Measurements from ENCODE around the gene TCF7L2.

Gene TCF7L2

GRCh38 chr10:112927980-112928379 lies 22.1 kb upstream of the TCF7L2 start:
- Histone ChIP-seq H3K9me2 (replicated peaks; ENCODE audit: insufficient read depth, low read length) (no peaks in the 10 kb centered on the region), H3K9me3 (ENCODE audit: insufficient read depth, low read length) (no peaks in the 10 kb centered on the region), H3K79me2 (ENCODE audit: insufficient read depth, low read length) (no peaks in the 10 kb centered on the region), H3K27ac (ENCODE audit: low read depth, low read length) (no peak overlapping the region), H2AFZ (ENCODE audit: low read depth, low read length, severe bottlenecking) (no peak overlapping the region), H3F3A (ENCODE audit: insufficient read depth) (no peaks in the 10 kb centered on the region), H3K9ac (ENCODE audit: low read length) (no peak overlapping the region), H4K20me1 (ENCODE audit: low read depth, low read length) (no peaks in the 10 kb centered on the region), H3K4me2 (ENCODE audit: low read depth, low read length, poor library complexity, severe bottlenecking) (no peak overlapping the region), H3K36me3 (ENCODE audit: low read length) (no peaks in the 10 kb centered on the region), H3K27me3 (ENCODE audit: low read length) (no peaks in the 10 kb centered on the region), H3K4me3 (ENCODE audit: insufficient read depth, low read length, poor library complexity, severe bottlenecking) (no peak overlapping the region)
- no peak for TF ChIP-seq CTCF (IDR thresholded peaks at IDR 0.05; ENCODE audit: insufficient read depth, low read length, poor library complexity, severe bottlenecking)
- no peak for TF ChIP-seq EZH2phosphoT487 (conservative IDR thresholded peaks at IDR 0.05; ENCODE audit: low read length)

- Histone ChIP-seq H2AFZ (ENCODE audit: low read depth, low read length, severe bottlenecking) (no peak overlapping the region), H3K36me3 (ENCODE audit: low read length) (no peaks in the 10 kb centered on the region), H3K4me2 (ENCODE audit: low read depth, low read length, poor library complexity, severe bottlenecking) (no peak overlapping the region), H3K79me2 (ENCODE audit: insufficient read depth, low read length) (no peaks in the 10 kb centered on the region), H3F3A (ENCODE audit: insufficient read depth) (no peaks in the 10 kb centered on the region), H3K9me2 (replicated peaks; ENCODE audit: insufficient read depth, low read length) (no peaks in the 10 kb centered on the region), H3K27ac (ENCODE audit: low read depth, low read length) (no peak overlapping the region), H3K27me3 (ENCODE audit: low read length) (no peaks in the 10 kb centered on the region), H3K9me3 (ENCODE audit: insufficient read depth, low read length) (no peaks in the 10 kb centered on the region), H3K4me3 (ENCODE audit: insufficient read depth, low read length, poor library complexity, severe bottlenecking) (no peak overlapping the region), H3K9ac (ENCODE audit: low read length) (no peak overlapping the region), H4K20me1 (ENCODE audit: low read depth, low read length) (no peaks in the 10 kb centered on the region)
- TF ChIP-seq CTCF (IDR thresholded peaks at IDR 0.05; ENCODE audit: insufficient read depth, low read length, poor library complexity, severe bottlenecking), result no peak
- TF ChIP-seq EZH2phosphoT487 (conservative IDR thresholded peaks at IDR 0.05; ENCODE audit: low read length), result no peak
Observed at GRCh38 chr10:112932658-112933057, 17.4 kb upstream of the TCF7L2 start.

GRCh38 chr10:112934193-112934592 lies 15.9 kb upstream of the TCF7L2 start:
- Histone ChIP-seq H3K4me2 (ENCODE audit: low read depth, low read length, poor library complexity, severe bottlenecking) (no peak overlapping the region), H3K79me2 (ENCODE audit: insufficient read depth, low read length) (no peaks in the 10 kb centered on the region), H3F3A (ENCODE audit: insufficient read depth) (no peaks in the 10 kb centered on the region), H4K20me1 (ENCODE audit: low read depth, low read length) (no peaks in the 10 kb centered on the region), H3K9me3 (ENCODE audit: insufficient read depth, low read length) (no peaks in the 10 kb centered on the region), H3K9ac (ENCODE audit: low read length) (no peak overlapping the region), H2AFZ (ENCODE audit: low read depth, low read length, severe bottlenecking) (no peak overlapping the region), H3K4me3 (ENCODE audit: insufficient read depth, low read length, poor library complexity, severe bottlenecking) (no peak overlapping the region), H3K9me2 (replicated peaks; ENCODE audit: insufficient read depth, low read length) (no peaks in the 10 kb centered on the region), H3K27me3 (ENCODE audit: low read length) (no peaks in the 10 kb centered on the region), H3K27ac (ENCODE audit: low read depth, low read length) (no peak overlapping the region), H3K36me3 (ENCODE audit: low read length) (no peaks in the 10 kb centered on the region)
- TF ChIP-seq EZH2phosphoT487 (conservative IDR thresholded peaks at IDR 0.05; ENCODE audit: low read length) (no peak), CTCF (IDR thresholded peaks at IDR 0.05; ENCODE audit: insufficient read depth, low read length, poor library complexity, severe bottlenecking) (no peak)

Data from SU-DHL-6 (cell line).